ENCODE results near the gene SPATS2.

The SPATS2 gene

DNA sequence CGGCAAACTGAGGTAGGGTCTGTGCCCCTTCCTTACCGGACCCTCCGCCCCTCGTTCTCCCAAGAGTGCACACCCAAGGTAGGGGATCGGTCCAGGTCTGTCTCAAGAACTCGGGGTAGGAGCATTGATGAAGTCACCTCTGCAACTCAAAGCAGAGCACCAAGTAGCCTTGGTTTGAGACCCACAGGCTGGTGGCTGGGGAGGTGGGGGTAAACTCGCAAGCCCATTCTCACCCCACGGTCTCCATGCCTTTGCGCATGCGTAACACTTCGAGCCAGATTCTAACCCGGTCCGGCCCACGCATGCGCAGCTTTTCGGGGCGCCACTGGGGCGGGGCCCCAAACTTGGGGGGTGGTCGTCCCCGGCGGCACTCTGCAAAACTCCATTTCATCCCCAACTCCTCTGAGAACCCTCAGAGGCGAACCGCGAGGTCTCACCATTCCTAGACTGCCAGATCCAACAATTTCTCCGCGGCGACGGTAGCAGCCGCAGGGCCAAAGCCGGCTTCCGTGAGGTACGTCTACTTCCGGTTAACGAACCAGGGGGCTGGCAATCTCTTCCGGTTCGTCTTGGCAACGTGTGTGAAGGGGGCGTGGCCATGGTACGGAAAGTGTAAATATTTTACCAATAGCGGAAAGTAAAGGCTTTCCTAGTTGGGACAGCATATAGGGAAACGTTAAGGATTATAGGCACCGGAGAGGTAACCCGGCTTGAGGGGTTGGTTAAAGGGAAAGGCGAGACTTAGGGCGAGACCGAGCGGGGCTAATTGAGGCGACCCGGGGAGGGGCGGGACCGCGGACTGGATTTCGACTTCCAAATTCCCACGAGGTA, 200.6 kb downstream of the SPATS2 start, which contains the start of gene MCRS1:
Gene MCRS1, minus strand, starts transcription at position 532 of the 831 bp plus-strand sequence. CDS start 1,411 bp downstream, outside the sequence.
- no peak for TF ChIP-seq CTCF (IDR thresholded peaks at IDR 0.05; ENCODE audit: control insufficient read depth, extremely low read depth, insufficient read depth)
- DNase-seq (ENCODE audit: low read depth): peak; percentile 80
- H3K4me3 ChIP-seq (ENCODE audit: low read depth, low read length): peak within 1 kb of the TSS; percentile 91

DNA sequence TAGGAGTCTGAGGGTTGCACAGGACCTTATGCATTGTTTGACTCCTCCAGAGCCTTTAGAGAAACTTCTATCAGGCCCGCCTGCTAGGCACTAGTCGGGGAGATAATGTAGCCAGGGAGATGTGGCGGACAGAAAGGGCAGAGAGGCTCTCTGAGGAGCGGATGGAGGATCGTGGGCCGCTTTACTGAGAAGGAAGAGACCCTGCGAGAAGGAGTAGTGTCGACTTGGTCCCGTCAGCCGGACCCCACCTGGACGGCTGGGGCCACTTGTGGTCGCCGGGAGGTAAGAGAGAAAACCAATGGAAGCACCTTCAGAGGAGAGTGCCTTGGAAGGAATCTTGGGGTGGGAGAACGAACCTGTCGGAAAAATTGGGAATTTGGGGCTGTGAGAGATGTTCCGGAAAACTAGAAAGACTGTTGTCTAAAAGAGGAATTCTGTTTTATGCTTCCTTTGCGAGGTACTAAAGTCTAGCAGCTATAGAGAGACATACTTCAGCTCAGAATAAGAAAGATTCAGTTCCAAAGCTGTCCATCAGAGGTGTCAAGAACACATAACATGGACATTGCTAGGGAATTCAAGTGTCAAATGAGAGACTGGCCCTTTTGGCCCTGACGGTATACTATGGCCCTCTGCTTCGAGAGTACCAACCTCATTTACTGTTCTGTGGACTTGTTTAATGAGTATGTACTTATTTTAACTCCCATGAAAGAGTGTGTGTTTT, 201.3 kb downstream of the SPATS2 start:
- no peak for TF ChIP-seq CTCF (IDR thresholded peaks at IDR 0.05; ENCODE audit: control insufficient read depth, extremely low read depth, insufficient read depth)
- peak overlapping the region; percentile 91 for H3K4me3 ChIP-seq (ENCODE audit: low read depth, low read length)
- DNase-seq (ENCODE audit: low read depth): peak; percentile 10

Measured in LNCaP clone FGC (cell line).